ENCODE measurements around the gene BCL2A1. TPM values are rescaled to one million over a fixed set of nuclear protein-coding genes. Genes with fewer than 3 reads are reported as not detected.

BCL2A1 gene
- total RNA-seq, 2 donors from 2014 or later: 32.7 to 77.0 TPM

DNA sequence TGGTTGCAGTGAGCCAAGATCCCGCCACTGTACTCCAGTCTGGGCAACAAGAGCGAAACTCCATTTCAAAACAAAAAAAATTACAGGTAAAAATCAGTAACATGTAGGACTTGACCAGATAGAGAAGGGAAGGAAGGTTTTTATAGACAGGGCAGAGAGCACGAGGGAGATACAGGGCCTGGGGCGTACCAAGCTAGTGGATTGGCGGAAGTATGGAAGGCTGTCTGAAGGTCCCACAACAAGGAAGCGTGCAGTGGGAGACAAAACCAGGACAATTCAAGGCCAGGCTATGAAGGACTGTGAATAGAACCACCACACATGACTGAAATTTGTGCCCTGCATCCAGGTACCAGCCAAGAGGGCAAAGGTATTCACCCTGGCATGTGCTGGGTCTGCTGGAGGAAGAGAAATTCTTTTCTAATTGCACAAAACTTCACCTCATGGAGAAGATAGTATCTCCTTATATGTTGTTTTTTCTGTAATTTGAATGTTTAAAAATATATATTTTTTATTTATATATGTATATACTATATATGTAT is 33.0 kb upstream of the BCL2A1 start:
- no peak overlapping the region for H3K4me3 Mint-ChIP-seq
- H3K36me3 Mint-ChIP-seq (ENCODE audit: low read depth): no peaks in the 10 kb centered on the region
- H3K4me1 Mint-ChIP-seq: no peaks in the 10 kb centered on the region
- no peaks in the 10 kb centered on the region for H3K9me3 Mint-ChIP-seq
- no peaks in the 10 kb centered on the region for H3K27me3 Mint-ChIP-seq
- H3K27ac Mint-ChIP-seq: no peak overlapping the region
- ATAC-seq (replicated peaks): no peak

- Mint-ChIP-seq H3K27ac (no peak overlapping the region), H3K36me3 (ENCODE audit: low read depth) (no peaks in the 10 kb centered on the region), H3K27me3 (no peaks in the 10 kb centered on the region), H3K4me1 (no peaks in the 10 kb centered on the region), H3K9me3 (no peaks in the 10 kb centered on the region), H3K4me3 (no peak overlapping the region)
- no peak for ATAC-seq (replicated peaks)
Measured at GRCh38 chr15:80003171-80003570, 32.2 kb upstream of the BCL2A1 start.

GRCh38 chr15:80002267-80002666 is 31.3 kb upstream of the BCL2A1 start:
- ATAC-seq (replicated peaks): no peak
- no peaks in the 10 kb centered on the region for H3K9me3 Mint-ChIP-seq
- H3K4me3 Mint-ChIP-seq: no peak overlapping the region
- no peak overlapping the region for H3K27ac Mint-ChIP-seq
- H3K27me3 Mint-ChIP-seq: no peaks in the 10 kb centered on the region
- no peaks in the 10 kb centered on the region for H3K36me3 Mint-ChIP-seq (ENCODE audit: low read depth)
- no peaks in the 10 kb centered on the region for H3K4me1 Mint-ChIP-seq

- ATAC-seq (replicated peaks): no peak
- no peaks in the 10 kb centered on the region for H3K36me3 Mint-ChIP-seq (ENCODE audit: low read depth)
- peaks cover 6% of the 10 kb centered on the region for H3K4me1 Mint-ChIP-seq
- H3K27ac Mint-ChIP-seq: no peak overlapping the region
- H3K4me3 Mint-ChIP-seq: no peak overlapping the region
- no peaks in the 10 kb centered on the region for H3K9me3 Mint-ChIP-seq
- peaks cover 3% of the 10 kb centered on the region for H3K27me3 Mint-ChIP-seq
Measured at GRCh38 chr15:79994615-79995014, 23.6 kb upstream of the BCL2A1 start.

DNA sequence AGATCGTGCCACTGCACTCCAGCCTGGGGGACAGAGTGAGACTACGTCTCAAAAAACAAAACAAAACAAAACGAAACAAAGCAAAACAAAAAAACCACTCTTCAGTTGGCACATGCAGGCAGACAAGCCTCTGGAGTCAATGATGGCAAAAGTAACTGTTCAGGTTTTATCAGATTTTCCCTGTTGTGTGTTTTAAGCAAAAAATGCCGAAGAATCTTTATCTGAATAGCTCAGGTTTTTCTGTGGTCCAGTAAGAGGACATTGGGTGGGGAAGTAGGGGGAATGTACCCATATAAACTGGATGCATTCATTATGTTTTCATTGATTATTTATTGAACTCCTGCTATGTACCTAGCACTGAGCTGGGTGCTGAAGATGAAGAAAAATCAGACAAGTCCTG is 20.8 kb upstream of the BCL2A1 start:
- ATAC-seq (replicated peaks): no peak
- Mint-ChIP-seq H3K4me3 (no peak overlapping the region), H3K9me3 (no peaks in the 10 kb centered on the region), H3K27me3 (peaks cover 3% of the 10 kb centered on the region), H3K27ac (no peak overlapping the region), H3K4me1 (peaks cover 6% of the 10 kb centered on the region), H3K36me3 (ENCODE audit: low read depth) (no peaks in the 10 kb centered on the region)

- H3K36me3 Mint-ChIP-seq (ENCODE audit: low read depth): no peaks in the 10 kb centered on the region
- H3K27me3 Mint-ChIP-seq: peaks cover 3% of the 10 kb centered on the region
Measured at GRCh38 chr15:79990997-79991334, 20.0 kb upstream of the BCL2A1 start.

GRCh38 chr15:79990280-79990996 is 19.4 kb upstream of the BCL2A1 start:
- Mint-ChIP-seq H3K27ac (no peak overlapping the region), H3K36me3 (ENCODE audit: low read depth) (no peaks in the 10 kb centered on the region), H3K4me1 (peaks cover 6% of the 10 kb centered on the region), H3K9me3 (no peaks in the 10 kb centered on the region), H3K4me3 (no peak overlapping the region), H3K27me3 (peaks cover 3% of the 10 kb centered on the region)
- ATAC-seq (replicated peaks): no peak

More at GRCh38 chr15:79990997-79991334, 20.0 kb upstream of the BCL2A1 start:
- no peak overlapping the region for H3K4me3 Mint-ChIP-seq
- H3K27ac Mint-ChIP-seq: no peak overlapping the region
- no peaks in the 10 kb centered on the region for H3K9me3 Mint-ChIP-seq
- ATAC-seq (replicated peaks): no peak
- H3K4me1 Mint-ChIP-seq: peaks cover 6% of the 10 kb centered on the region

DNA sequence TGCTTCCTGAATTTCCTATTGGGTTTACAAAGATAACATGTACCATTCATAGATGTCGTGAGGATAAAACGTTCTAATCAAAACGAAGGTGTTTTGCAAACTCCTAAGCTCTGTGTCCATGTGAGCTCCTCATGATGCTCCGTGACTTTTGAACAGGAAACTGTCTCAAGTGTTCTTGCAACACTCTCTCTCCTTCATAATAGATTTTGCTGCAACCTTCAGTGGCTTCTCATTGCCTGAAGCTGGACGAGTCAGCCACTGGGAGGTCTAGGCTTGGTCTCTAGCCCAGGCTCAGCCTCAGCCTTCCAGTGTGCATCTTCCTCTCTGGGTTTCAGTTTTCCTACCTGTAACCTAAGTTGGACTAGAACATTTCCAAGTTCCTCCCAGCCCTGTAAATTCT is 18.7 kb upstream of the BCL2A1 start:
- ATAC-seq (replicated peaks): no peak
- no peak overlapping the region for H3K4me3 Mint-ChIP-seq
- no peaks in the 10 kb centered on the region for H3K9me3 Mint-ChIP-seq
- no peak overlapping the region for H3K27ac Mint-ChIP-seq
- H3K36me3 Mint-ChIP-seq (ENCODE audit: low read depth): no peaks in the 10 kb centered on the region
- H3K4me1 Mint-ChIP-seq: peaks cover 6% of the 10 kb centered on the region
- H3K27me3 Mint-ChIP-seq: peaks cover 3% of the 10 kb centered on the region

DNA sequence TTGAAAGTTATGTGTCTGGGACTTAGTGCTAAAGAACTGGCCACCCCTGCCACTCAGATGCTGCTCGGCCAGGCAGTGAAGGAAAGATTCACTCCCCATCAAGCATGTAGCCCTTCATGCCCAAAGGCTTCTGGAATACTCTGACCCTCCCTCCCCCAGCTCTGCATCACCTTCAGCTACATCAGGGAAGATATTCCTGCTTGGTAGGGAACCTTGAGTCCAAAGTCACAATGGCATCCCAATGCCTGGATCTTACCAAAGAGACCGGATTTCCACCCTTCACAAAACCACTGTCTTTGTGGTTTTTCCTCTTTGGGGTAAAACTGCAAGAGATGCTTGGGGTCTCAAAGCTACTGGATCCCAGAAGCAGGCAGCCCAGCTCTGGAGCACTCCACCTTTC is 18.2 kb upstream of the BCL2A1 start:
- no peak for ATAC-seq (replicated peaks)
- Mint-ChIP-seq H3K4me1 (peaks cover 6% of the 10 kb centered on the region), H3K4me3 (no peak overlapping the region), H3K27ac (no peak overlapping the region), H3K27me3 (no peaks in the 10 kb centered on the region), H3K36me3 (ENCODE audit: low read depth) (no peaks in the 10 kb centered on the region), H3K9me3 (no peaks in the 10 kb centered on the region)

DNA sequence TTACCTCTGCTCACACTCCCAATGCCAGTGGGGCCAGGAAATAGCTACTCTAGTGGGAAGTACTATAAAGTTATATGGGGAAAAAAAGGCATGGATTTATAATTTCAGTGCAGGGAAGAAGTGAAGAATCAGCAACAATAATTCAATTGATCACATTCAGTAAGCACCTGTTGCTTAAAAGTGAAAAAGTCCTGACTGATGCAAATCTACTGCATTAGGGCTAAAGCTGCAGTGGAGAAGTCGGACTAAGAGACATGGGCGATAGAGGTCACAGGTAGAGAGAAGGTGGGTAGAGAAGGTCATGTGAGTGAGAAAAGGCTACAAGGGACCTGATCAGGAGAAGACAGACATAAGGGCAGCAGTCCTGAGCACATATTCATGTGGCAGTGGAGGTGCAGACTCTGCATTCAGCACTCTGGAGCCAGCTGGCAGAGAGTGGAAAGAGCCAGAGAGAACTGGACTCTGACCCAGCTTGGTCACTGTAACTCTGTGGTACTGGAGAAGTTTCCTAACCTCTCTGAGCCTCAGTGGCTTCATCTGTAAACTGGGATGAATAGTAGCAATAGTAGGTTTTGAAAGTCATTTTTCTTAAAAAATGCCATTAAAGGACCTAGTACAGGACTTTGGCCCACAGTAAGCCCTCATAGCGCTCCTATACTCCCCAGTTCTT is 17.6 kb upstream of the BCL2A1 start:
- Mint-ChIP-seq H3K27ac (no peak overlapping the region), H3K36me3 (ENCODE audit: low read depth) (no peaks in the 10 kb centered on the region), H3K4me3 (no peak overlapping the region), H3K27me3 (no peaks in the 10 kb centered on the region), H3K9me3 (no peaks in the 10 kb centered on the region), H3K4me1 (peaks cover 3% of the 10 kb centered on the region)
- no peak for ATAC-seq (replicated peaks)

- no peak overlapping the region for H3K4me3 Mint-ChIP-seq
- H3K4me1 Mint-ChIP-seq: no peaks in the 10 kb centered on the region
- no peak for ATAC-seq (replicated peaks)
- no peak overlapping the region for H3K27ac Mint-ChIP-seq
- H3K36me3 Mint-ChIP-seq (ENCODE audit: low read depth): no peaks in the 10 kb centered on the region
- H3K27me3 Mint-ChIP-seq: no peaks in the 10 kb centered on the region
- H3K9me3 Mint-ChIP-seq: no peaks in the 10 kb centered on the region
Measured at GRCh38 chr15:79987969-79988368, 17.0 kb upstream of the BCL2A1 start.

- H3K36me3 Mint-ChIP-seq (ENCODE audit: low read depth): no peaks in the 10 kb centered on the region
- H3K4me1 Mint-ChIP-seq: no peaks in the 10 kb centered on the region
- no peak overlapping the region for H3K27ac Mint-ChIP-seq
- H3K9me3 Mint-ChIP-seq: no peaks in the 10 kb centered on the region
- H3K27me3 Mint-ChIP-seq: no peaks in the 10 kb centered on the region
- no peak for ATAC-seq (replicated peaks)
- H3K4me3 Mint-ChIP-seq: no peak overlapping the region
Measured at GRCh38 chr15:79987569-79987955, 16.6 kb upstream of the BCL2A1 start.

- no peak for ATAC-seq (replicated peaks)
- H3K4me3 Mint-ChIP-seq: no peak overlapping the region
- peaks cover 16% of the 10 kb centered on the region for H3K4me1 Mint-ChIP-seq
- H3K27ac Mint-ChIP-seq: no peak overlapping the region
- no peaks in the 10 kb centered on the region for H3K36me3 Mint-ChIP-seq (ENCODE audit: low read depth)
- no peaks in the 10 kb centered on the region for H3K9me3 Mint-ChIP-seq
- no peaks in the 10 kb centered on the region for H3K27me3 Mint-ChIP-seq
Measured at GRCh38 chr15:79981831-79982455, 10.9 kb upstream of the BCL2A1 start.

DNA sequence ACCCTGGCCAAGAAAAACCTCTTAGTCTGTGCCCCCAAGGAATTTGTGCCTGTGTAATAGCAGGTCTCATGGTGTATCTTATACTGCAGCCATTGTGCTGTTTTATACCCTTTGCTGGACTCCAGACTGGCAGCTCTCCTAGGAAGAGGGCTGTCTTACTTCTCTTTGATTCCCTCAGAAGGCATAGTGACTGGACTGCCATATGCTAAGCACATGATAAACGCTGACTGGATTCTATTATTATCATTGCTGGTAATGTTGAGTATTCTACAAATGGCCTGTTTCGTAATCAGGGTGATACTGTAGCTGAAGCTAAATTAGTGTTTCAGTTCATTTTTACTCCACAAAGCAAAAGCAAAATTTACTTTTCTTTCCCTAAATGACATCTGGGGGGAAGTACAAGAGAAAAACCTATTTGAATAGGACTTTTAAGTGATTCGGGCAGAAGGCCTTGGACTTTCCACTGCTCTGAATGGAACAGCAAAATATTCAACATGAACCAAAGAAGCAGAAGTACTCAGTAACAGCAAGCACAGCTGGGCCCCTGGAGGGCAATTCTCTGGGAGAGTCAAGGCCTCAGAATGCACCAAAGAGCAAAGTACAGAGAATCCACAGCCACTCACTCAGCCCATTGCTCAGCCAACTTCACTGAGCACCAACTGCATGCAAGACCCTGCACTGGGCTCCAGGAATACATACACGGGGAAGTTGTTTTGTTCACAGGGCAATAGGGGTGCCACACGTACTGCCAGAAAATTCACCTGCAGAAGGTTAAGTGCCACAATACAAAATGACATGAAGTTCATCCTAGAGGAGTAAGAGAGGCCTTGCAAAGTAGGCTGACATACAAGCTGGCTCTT is 7.9 kb upstream of the BCL2A1 start:
- H3K36me3 Mint-ChIP-seq (ENCODE audit: low read depth): no peaks in the 10 kb centered on the region
- H3K9me3 Mint-ChIP-seq: no peaks in the 10 kb centered on the region
- H3K27ac Mint-ChIP-seq: peak overlapping the region; percentile 5
- peaks cover 18% of the 10 kb centered on the region for H3K4me1 Mint-ChIP-seq
- no peaks in the 10 kb centered on the region for H3K27me3 Mint-ChIP-seq
- ATAC-seq (replicated peaks): peak; percentile 84
- peak overlapping the region; percentile 26 for H3K4me3 Mint-ChIP-seq
